Gastroesophageal sphincter (tissue), 4 donors: Measurements from ENCODE around the gene FAM20A. TPM values are rescaled to one million over a fixed set of nuclear protein-coding genes. Genes with fewer than 3 reads are reported as not detected.

ENCODE experiments used
- ATAC-seq: fragments of 150-250 bp; one replicate; pipeline ENCODE4 v1.9.1; 2016; ENCODE audit warnings: mild to moderate bottlenecking, moderate library complexity
- H3K27ac ChIP-seq, 4 donors: fragments of 200-600 bp; sonication (generic) in 3 of 4; 1 replicate in 3 of 4; 2 replicates in 1 of 4; pipeline ENCODE4 v1.5.1; 2016 to 2019
- H3K27me3 ChIP-seq: fragments of 200-600 bp; sonication (generic); one replicate; pipeline ENCODE4 v1.5.1; 2019
- H3K36me3 ChIP-seq, 2 donors: fragments of 200-600 bp; sonication (generic); one replicate each; pipeline ENCODE4 v1.5.1; 2019; ENCODE audit warnings: control low read depth in 1 of 2
- H3K4me1 ChIP-seq, 3 donors: fragments of 200-600 bp; sonication (generic); 1 replicate in 2 of 3; 2 replicates in 1 of 3; pipeline ENCODE4 v1.5.1; 2016 to 2019; ENCODE audit warnings: control low read depth in 2 of 3
- H3K4me3 ChIP-seq, 2 donors: fragments of 200-600 bp; sonication (generic); one replicate each; pipeline ENCODE4 v1.5.1; 2019; ENCODE audit warnings: mild to moderate bottlenecking in 1 of 2, moderate library complexity in 1 of 2
- H3K9me3 ChIP-seq, 3 donors: fragments of 200-600 bp; sonication (generic); one replicate each; pipeline ENCODE4 v1.5.1; 2017 to 2019; ENCODE audit warnings: control low read depth in 2 of 3
- CTCF ChIP-seq, 4 experiments: fragments of 200-600 bp in 2 of 4; fragments of 450-650 bp in 2 of 4; sonication (generic) in 1 of 4; IDR thresholded peaks; one replicate each; pipeline ENCODE4 v1.5.1; 2017 to 2019; ENCODE audit warnings: antibody characterized with exemption in 4 of 4, mild to moderate bottlenecking in 2 of 4, moderate library complexity in 2 of 4
- EP300 ChIP-seq: sonication (generic); formaldehyde crosslinking; IDR thresholded peaks from one replicate; pipeline ENCODE4 v1.6.1; 2017; ENCODE audit warnings: antibody characterized with exemption, mild to moderate bottlenecking
- POLR2A ChIP-seq, 2 donors: fragments of 450-650 bp; IDR thresholded peaks; one replicate each; pipeline ENCODE4 v1.6.1; 2017; ENCODE audit warnings: antibody characterized with exemption in 2 of 2, mild to moderate bottlenecking in 2 of 2, moderate library complexity in 1 of 2
- POLR2AphosphoS5 ChIP-seq: sonication (generic); formaldehyde crosslinking; IDR thresholded peaks from one replicate; pipeline ENCODE4 v1.6.1; 2017; ENCODE audit warnings: antibody characterized with exemption
- WGBS, 2 donors: methylation state at CpG; one replicate each; pipeline ENCODE4 v1.1.5; 2018; ENCODE audit warnings: low coverage in 1 of 2; 5-methylcytosine and 5-hydroxymethylcytosine counted together
- total RNA-seq, 4 donors: library from RNA; depleted of rRNA; stranded (reverse); fragments of >200 nt; gene quantifications; one replicate each; pipeline ENCODE4 v1.1.0, GENCODE V29; 2016

The FAM20A gene
- total RNA-seq, 4 donors from 2014 or later: 1.4 to 13.7 (median 2.9) TPM

- 50 to 56% methylated on average over 4 of the region's 4 CpGs for WGBS, 2 donors
- TF ChIP-seq EP300 (no peak), POLR2AphosphoS5 (no peak), POLR2A (IDR thresholded peaks at IDR 0.05) (no peak), CTCF (IDR thresholded peaks at IDR 0.05) (no peak)
- no peak overlapping the region for H3K4me3 ChIP-seq
- ATAC-seq: no peak
- no peaks in the 10 kb centered on the region for H3K36me3 ChIP-seq
- peaks cover 2 to 43% (median 2%) of the 10 kb centered on the region in 3 donors for H3K9me3 ChIP-seq
- no peaks in the 10 kb centered on the region for H3K27me3 ChIP-seq
- no peak overlapping the region for H3K27ac ChIP-seq
- no peaks in the 10 kb centered on the region for H3K4me1 ChIP-seq
Measured at GRCh38 chr17:68611353-68612208, 10.4 kb upstream of the FAM20A start.

- Histone ChIP-seq H3K27me3 (no peaks in the 10 kb centered on the region), H3K36me3 (no peaks in the 10 kb centered on the region), H3K9me3 (peaks cover 2 to 43% (median 2%) of the 10 kb centered on the region in 3 donors), H3K4me3 (no peak overlapping the region), H3K27ac (no peak overlapping the region), H3K4me1 (no peaks in the 10 kb centered on the region)
- 83 to 100% methylated on average over 1 of the region's 1 CpG for WGBS, 2 donors
- TF ChIP-seq CTCF (IDR thresholded peaks at IDR 0.05): no peak
- TF ChIP-seq POLR2A (IDR thresholded peaks at IDR 0.05): no peak
- no peak for TF ChIP-seq EP300
- no peak for TF ChIP-seq POLR2AphosphoS5
- ATAC-seq: no peak
Measured at GRCh38 chr17:68610554-68610953, 9.4 kb upstream of the FAM20A start.

GRCh38 chr17:68608515-68609130 is 7.5 kb upstream of the FAM20A start:
- no peak for ATAC-seq
- H3K27me3 ChIP-seq: no peaks in the 10 kb centered on the region
- TF ChIP-seq EP300 (no peak), POLR2AphosphoS5 (no peak), POLR2A (IDR thresholded peaks at IDR 0.05) (no peak), CTCF (IDR thresholded peaks at IDR 0.05) (no peak)
- H3K36me3 ChIP-seq: no peaks in the 10 kb centered on the region
- WGBS, 2 donors: 100% methylated on average over 1 of the region's 1 CpG
- peaks cover 2 to 43% (median 2%) of the 10 kb centered on the region in 3 donors for H3K9me3 ChIP-seq
- H3K27ac ChIP-seq: no peak overlapping the region
- H3K4me1 ChIP-seq: peaks cover 0 to 1% (median 0%) of the 10 kb centered on the region in 3 donors
- no peak overlapping the region for H3K4me3 ChIP-seq

- H3K27ac ChIP-seq: no peak overlapping the region
- 87 to 91% methylated on average over 2 of the region's 2 CpGs for WGBS, 2 donors
- H3K9me3 ChIP-seq: peaks cover 2 to 43% (median 2%) of the 10 kb centered on the region in 3 donors
- peaks cover 2% of the 10 kb centered on the region for H3K27me3 ChIP-seq
- H3K4me1 ChIP-seq: peaks cover 0 to 7% (median 0%) of the 10 kb centered on the region in 3 donors
- ATAC-seq: no peak
- H3K36me3 ChIP-seq: no peaks in the 10 kb centered on the region
- no peak overlapping the region for H3K4me3 ChIP-seq
- TF ChIP-seq EP300 (no peak), POLR2A (IDR thresholded peaks at IDR 0.05) (no peak), CTCF (IDR thresholded peaks at IDR 0.05) (no peak), POLR2AphosphoS5 (no peak)
Measured at GRCh38 chr17:68606451-68607307, 5.5 kb upstream of the FAM20A start.
